Skeletal muscle cell (primary cell): ENCODE measurements around the gene ABHD14A.
"Not testable (repeated sequence)": the region's sequence is repeated elsewhere in the genome, so short reads cannot be mapped to it uniquely, and the experiment has no call there.

Experiments
- DNase-seq: peaks from one replicate; pipeline ENCODE4 v3.0.0-alpha.2; 2010; ENCODE audit warnings: low read depth
- H3K4me3 ChIP-seq: 2 replicates; pipeline ENCODE4 v1.5.1; 2011; ENCODE audit warnings: low read depth, mild to moderate bottlenecking, control low read depth, low read length, moderate library complexity

The ABHD14A gene

DNA sequence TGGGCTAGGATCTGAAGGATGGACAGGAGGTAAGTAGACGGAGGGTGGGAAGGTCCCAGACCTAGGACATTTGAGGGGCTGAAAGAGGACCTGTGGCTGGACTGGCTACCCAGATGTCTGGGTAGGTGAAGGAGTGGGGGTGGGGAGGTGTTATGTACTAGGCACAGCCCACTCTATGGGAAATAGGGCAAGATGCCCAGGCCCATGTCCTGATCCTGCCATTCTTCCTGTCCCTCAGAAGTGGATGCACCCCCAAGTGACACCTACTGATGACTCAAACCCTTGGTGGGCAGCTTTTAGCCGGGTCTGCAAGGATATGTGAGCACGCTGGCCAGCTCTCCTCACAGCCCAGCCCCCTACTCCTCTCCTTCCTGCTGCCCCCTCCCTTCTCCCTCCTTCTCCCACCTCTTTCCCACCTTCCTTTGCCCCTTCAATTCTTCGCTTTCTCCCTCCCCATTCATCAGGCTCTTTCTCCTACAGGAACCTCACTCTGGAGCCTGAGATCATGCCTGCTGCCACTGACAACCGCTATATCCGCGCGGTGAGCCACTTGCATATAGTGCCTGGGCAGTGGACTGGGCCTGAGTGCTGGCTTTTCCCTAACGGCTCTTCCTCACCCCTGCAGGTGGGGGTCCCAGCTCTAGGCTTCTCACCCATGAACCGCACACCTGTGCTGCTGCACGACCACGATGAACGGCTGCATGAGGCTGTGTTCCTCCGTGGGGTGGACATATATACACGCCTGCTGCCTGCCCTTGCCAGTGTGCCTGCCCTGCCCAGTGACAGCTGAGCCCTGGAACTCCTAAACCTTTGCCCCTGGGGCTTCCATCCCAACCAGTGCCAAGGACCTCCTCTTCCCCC, 13.7 kb downstream of the ABHD14A start:
- no peak overlapping the region for H3K4me3 ChIP-seq
- DNase-seq, result no peak

DNA sequence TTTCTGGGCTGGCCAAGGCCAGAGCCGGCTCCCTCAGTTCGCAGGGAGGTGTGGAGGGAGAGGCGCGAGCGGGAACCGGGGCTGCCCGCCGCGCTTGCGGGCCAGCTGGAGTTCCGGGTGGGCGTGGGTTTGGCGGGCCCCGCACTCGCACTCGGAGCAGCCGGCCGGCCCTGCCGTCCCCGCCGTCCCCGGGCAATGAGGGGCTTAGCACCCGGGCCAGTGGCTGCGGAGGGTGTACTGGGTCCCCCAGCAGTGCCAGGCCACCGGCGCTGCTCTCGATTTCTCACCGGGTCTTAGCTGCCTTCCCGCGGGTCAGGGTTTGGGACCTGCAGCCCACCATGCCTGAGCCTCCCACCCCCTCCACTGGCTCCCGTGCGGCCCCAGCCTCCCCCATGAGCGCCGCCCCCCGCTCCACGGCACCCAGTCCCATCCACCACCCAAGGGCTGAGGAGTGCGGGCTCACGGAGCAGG, 15.7 kb downstream of the ABHD14A start:
- not testable (repeated sequence) for H3K4me3 ChIP-seq, DNase-seq

DNA sequence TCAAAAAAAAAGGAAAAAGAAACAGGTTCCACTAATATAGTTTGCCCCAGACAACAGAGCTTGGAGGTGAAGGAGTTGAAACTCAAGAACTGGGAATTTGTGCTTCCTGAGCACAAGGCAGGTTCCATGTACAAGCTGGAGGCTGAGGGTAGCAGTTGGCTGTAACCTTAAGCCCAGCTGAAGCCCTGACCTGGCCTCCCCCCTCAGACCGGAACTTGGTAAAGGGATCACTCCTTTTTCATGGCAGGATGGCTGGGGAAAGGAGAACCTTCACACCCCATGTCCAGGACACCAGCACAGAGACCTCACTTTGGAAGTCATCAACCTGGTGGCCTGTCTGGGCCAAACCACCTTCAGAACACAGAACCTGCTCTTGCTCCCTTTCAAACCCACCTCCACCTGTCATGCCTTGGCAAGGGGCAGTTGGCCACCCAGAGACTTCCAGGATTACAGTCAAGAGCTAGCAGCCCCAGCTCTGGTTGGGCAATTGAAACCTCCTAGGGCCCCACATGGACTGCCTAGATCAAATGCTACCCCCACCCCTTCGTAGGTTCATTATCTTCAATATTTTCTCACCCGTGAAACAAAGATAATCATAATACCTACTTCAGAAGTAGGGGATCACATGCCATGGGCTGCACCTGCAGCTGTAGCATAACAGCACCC, 17.3 kb downstream of the ABHD14A start:
- no peak for DNase-seq
- no peak overlapping the region for H3K4me3 ChIP-seq

DNA sequence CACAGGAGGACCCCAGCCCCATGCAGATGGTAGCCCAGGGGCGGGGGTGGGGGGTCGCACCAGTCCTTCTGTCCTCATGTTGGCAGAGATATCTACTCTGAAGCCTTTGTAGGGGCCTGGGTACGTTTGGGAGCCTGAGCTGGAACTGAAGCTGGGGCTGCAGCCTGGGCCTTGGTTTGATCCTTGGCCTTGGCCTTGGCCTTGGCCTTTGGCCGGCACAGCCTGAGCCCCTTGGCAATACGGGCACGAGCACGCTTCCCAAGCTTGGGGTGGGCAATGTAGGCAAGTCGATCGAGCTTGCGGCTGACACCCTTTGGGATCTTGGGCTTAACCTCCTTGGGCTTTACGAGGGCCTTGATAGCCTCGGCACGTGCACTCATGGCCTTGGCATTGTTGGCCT, 18.8 kb downstream of the ABHD14A start:
- not testable (repeated sequence) for DNase-seq, H3K4me3 ChIP-seq

DNA sequence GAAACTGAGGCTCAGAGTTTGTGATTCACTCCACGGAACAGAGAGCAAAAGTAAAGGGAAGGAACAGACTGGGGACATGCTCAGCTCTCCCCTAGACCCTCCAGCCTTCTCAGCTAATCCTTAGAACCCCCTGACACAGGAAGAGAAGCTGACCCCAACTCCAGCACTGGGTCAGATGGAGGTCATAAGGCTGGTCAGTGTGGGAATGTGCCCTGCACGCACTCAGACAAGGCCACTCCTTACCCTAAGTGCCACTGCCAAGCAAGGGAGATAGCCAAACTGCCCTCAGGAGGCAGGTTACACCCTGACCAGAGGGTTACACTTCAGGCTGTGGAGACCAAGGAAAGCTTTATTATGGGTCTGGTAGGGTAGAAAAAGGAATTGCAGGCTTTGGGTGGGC, 19.7 kb downstream of the ABHD14A start:
- H3K4me3 ChIP-seq, result peak overlapping the region; percentile 98
- DNase-seq, result no peak

DNA sequence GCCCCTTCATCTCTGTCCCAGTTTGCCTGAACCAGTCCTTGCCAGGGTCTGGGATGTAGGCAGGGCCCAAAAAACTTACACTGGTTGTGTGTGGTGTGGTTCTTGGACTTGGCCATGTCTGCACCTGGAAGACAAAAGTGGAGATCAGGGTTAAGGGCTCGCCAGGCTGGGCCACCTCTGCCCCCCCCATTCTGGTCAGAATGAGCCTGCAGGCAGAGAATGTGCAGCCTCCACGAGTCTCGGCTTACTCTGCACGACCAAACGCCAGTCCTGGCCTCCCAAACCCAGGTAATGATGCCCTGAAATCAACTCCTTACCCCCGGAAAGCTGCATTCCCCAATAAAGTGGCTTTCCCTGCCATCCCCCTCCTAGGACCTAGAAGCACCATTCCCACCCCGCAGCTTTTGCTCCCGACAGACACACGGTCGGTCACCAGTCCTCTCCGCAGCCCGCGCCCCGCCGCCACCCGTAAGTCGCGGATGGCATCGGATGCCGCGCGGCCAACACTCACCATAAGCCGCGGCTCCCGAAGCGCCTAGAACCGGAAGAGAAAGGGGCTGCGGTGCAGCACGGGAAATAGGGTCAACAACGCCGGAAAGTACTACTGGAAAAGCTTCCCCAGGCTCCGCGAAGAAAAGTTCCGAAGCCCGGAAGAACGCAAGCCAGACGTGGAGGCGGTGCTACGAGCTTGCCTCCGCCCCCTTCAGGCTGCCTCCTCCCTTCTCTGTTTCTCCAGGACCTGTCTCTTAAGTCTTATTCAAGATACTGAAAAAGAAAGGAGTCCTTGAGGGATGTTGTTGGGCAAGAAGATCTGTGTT, 20.7 kb downstream of the ABHD14A start, which contains the start of gene RPL29:
RPL29 (minus strand) TSS at position 550 of the 818 bp plus-strand sequence; CDS start at position 116, 434 bp downstream.
- peak within 1 kb of the TSS; percentile 98 for H3K4me3 ChIP-seq
- DNase-seq, result peak; percentile 86

DNA sequence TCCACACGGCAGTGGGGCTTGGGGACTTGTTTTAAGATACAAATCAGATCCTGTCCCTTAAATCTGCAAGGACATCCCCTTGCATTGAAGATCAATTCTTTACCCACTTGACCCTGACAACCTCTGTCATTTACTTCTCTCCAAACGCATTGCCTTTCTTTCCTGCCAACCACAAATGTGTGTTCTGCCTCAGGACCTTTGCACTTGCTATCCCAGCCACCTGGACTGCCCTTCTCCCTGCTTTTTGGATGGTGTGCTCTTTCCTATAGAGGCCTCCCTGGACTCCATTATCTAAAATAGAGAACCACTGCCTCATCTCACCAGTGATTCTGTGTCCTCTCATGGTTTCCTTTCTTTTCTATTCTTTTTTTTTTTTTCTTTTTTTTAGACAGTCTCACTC, 22.3 kb downstream of the ABHD14A start:
- H3K4me3 ChIP-seq, result no peak overlapping the region

DNA sequence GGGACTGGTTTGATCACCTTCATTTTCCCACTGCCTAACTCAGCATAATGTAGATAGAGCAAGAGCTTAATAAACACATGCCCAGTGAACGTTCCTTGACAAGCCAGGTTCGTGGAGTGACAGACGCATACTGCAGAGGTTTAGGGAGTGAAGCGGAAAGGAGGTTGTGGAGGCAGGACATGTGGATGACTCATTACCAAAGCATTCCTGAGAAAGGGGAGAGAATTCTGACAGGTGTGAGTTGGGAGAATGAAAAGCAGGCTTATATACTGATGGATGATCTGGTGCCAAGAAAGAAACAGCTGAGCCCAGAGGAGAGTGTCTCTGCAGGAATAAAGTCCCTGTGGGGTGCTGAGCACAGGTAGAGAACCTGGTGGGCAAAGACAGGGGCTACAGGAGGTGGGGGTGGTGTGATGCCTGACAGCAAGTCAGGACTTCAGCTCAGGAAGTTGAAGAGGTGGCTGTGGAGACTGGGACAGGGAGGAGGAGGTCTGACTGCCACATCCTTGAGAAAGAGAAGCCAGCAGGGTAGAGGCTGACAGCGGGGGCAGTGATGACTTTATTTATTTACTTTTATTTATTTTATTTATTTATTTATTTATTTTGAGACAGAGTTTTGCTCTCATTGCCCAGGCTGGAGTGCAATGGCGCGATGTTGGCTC, 23.2 kb downstream of the ABHD14A start:
- DNase-seq, result no peak
- H3K4me3 ChIP-seq, result no peak overlapping the region

More for the DNA sequence above, 22.3 kb downstream of the ABHD14A start:
- DNase-seq, result no peak

DNA sequence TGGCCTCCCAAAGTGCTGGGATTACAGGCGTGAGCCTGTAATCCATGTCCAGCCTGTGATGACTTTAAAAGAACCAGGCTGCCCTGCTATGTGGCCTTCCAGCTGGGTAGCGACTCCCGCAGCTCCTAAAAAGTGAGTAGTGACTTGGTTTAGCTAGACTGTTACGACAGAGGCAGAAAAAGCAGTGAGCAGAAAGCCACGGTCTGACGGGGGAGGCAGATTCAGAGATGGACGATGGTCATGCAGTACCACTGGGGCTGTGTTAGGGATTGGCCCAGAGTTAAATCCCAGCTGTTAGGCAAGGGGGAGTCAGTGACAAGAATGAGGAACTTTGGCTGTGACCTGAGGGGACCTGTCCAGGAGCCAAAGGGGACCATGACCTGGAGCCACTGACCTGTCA, 23.9 kb downstream of the ABHD14A start:
- no peak for DNase-seq
- no peak overlapping the region for H3K4me3 ChIP-seq

DNA sequence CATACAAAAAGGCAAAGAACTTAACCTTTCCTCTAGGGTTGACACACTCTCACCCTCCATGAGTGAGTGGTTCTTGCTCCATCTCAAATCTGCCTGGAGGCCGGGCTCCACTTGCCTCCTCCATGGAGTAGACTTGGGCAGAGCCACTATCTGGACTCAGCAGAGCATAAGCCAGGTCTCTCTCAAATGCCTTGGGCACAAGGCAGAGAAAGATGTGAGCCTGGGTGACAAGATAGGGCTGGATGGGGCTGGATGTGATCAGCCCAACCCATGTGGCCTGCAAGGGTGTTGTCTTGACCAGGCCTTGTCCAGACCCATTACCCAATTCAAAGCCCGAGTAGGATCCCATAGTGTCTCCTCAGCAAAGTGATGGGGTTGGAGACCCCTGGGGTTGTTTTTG, 25.0 kb downstream of the ABHD14A start:
- DNase-seq, result no peak
- H3K4me3 ChIP-seq, result no peak overlapping the region

DNA sequence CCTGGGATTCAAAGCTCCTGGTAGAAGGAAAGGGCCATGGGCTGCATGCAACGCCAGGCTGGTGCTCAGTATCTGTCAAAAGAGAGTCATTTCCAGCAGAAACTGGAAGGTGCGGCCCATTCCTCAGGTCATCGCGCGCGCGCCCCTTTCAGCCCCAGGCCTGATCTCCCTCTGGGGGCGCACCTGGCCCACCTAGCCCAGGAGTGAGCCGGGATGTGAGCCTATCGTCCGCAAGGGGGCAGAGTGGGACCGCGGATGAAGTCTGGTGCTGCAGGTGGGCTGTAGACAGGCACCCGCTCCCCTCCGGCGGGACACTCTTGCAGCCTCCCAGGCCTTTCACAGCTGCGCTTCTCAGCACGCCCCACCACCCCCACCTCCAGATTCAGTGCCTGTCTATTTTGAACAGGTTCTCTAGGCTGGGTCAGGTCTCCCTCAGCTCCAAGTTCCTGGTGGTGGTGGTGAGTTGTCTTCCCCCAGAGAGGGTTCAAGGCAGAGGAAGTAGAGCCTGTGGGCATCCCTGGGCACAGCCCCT, 26.6 kb downstream of the ABHD14A start:
- H3K4me3 ChIP-seq, result no peak overlapping the region
- DNase-seq, result no peak

DNA sequence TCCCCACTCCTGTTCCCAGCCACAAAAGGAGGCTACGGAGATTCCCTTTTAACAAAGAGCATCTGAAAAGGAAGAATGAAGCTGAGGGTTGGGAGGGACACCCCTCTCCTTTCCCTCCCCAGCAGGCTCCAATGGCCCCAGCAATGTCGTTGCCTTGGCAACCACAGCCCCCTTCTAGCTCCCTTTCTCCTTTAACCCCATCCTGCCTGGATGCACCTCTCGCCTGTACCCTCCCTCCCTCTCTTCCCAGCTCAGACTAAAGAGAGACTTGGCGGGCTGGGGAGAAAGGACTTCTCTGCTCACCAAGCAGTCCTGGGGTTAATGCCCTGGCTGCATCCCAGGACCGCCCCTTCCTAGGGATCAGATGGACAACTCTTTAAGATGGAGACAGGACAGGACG, 27.9 kb downstream of the ABHD14A start:
- no peak overlapping the region for H3K4me3 ChIP-seq
- no peak for DNase-seq

DNA sequence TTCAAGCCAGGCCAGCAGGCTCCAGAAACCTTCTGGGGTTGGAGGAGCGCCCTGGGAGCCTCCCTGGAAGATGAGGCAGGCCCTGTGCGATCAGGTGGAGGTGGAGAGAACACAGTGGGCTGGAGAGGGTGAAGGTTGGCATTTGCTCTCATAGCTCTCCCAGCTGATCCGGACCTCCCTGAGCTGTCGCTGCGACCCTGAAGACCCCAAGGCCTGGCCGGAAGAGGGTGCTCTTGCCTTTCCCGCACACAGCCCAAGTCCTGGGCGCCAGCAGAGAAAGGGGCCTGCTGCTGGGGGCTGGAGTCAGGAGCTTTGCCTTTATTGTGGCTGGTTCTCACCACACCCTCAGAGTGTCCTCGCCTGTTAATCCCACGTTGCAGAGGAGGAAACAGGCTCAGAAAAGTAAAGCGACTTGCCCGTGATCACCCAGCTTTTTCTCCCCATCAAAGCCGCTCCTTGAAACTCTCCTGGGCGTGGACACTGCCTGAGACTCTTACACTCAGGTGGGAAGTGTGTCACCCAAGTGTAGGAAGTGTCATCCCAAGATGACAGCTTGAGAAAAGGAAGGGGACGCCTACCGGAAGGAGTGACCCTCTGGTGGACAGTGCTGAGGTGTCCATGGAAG, 29.4 kb downstream of the ABHD14A start:
- DNase-seq, result peak; percentile 20
- H3K4me3 ChIP-seq, result no peak overlapping the region

DNA sequence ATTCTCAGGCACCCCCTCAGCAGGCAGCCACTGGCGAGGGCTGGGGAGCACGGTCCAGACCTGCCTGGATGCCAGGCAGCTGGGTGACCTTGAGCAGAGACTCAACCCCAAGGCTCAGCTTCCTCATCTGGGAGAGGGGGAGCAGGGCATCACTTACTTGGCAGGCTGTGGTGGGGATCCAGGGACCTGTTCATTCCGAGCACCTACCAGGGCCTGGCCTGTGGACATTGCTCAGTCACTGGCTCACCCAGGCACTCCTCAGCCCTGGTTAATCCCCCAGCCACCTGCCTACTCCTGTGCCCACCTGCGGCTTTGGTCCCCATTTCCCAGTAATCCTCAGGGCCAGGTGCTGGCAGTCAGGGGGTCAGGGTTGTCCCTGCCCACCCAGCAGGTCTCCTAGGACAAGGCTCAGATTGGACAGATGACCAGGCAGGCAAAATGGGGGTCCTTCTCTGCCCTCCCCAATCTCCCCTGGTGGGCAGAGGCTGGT, 30.1 kb downstream of the ABHD14A start:
- DNase-seq, result no peak
- H3K4me3 ChIP-seq, result no peak overlapping the region

DNA sequence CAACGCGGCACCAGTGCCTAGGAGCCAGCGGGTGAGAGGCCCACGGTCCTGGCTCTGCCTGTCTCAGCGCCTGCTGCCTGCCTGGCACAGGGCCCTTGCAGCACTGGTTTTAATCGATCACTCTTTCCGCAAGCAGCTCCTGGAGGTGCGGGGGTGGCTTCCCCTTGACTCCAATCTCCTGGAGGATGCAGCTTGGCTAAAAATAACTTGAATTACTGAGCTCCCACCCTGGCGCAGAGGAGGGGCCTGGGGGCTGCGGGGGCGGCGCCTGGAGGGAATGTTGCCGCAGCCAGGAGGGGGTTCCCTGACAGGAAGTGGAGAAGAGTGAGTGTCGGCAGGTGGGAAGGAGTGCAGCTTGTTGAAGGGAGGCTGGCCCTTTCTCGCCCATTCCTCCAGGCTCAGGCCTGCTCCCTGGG, 30.7 kb downstream of the ABHD14A start:
- peak; percentile 56 for DNase-seq
- H3K4me3 ChIP-seq, result no peak overlapping the region

DNA sequence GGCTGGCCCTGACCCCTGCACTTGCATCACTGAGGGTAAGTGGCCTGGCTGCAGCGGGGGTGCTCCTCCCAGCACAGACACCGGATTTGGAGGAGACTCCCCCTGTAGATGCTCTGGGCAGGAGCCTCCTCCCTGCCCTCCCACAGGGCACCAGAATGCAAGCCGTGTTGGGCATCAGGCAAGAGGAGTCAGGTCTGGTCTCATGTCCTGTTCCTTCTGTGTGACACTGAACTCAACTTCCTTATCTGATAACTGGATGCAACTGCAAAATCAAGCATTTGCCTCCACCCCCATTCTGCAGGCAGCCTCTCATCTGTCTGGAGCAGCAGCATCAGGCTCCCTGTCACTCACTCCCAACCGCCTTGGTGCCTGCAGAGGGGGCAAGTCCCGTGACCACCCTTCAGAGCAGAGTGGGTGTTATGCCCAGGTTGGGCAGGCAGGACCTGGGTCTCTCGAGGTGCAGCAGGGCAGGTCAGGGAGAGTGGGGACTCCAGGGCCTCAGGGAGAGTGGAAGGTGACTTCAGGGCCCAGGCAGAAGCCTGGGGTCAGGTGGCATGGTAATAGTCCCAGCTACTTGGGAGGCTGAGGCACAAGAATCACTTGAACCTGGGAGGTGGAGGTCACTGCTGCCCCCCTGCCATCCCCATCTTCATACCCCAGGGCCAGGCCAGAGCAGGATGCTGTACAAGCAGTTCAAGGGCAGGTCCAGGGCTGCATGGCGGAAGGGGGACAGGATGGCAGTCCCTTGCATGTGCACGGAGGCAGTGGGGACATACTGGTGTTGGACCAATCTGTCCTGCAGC, 31.4 kb downstream of the ABHD14A start:
- H3K4me3 ChIP-seq, result no peak overlapping the region
- DNase-seq, result no peak

DNA sequence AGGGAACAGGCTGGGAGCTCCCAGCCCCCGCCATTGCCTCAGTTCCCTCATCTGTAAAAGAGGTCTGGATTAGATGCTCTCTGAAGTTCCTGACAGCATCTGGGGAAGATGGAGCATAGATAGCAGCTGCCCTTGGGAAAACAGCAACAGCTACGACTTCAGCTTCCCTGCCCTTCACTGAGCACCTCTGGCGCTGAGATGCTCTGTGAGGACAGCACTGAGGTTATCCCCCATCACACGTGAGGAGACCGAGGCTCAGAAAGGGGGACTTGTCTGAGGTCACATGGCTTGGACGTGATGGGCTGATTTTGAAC, 31.9 kb downstream of the ABHD14A start:
- no peak overlapping the region for H3K4me3 ChIP-seq
- no peak for DNase-seq

DNA sequence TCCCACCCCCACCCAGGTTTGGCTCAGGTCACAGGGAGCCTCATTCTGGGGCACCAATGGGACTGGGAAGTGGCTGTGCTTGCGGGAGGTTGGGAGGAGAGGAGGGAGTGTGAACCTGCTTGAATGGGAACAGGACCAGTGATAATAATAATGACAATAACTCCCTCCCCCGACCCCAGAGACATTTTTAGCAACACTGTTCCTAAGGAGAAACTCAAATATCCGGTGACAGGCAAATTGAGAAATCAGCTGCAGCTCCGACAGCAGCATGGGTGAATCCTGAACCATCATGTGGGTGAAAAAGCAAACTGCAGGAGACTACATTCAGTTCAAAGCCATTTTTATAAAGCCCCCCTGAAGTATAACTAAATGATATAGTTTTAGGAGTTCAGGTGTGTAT, 32.4 kb downstream of the ABHD14A start:
- DNase-seq, result no peak
- no peak overlapping the region for H3K4me3 ChIP-seq
